H9 (cell line): ENCODE data around the gene GTF3C1. TPM values are rescaled to one million over a fixed set of nuclear protein-coding genes. Genes with fewer than 3 reads are reported as not detected.

Experiments used
- DNase-seq: peaks from one replicate; pipeline ENCODE4 v3.0.0-alpha.2; 2017
- H2AFZ ChIP-seq: one replicate; pipeline ENCODE4 v1.6.1; 2013; ENCODE audit warnings: mild to moderate bottlenecking, low read length, control low read depth, moderate library complexity
- H2AK5ac ChIP-seq: 2 replicates; pipeline ENCODE4 v1.6.1; 2013; ENCODE audit warnings: low read length, control low read depth, mixed read lengths; ENCODE audit not compliant: insufficient read length
- H2BK120ac ChIP-seq: one replicate; pipeline ENCODE4 v1.6.1; 2013; ENCODE audit warnings: low read depth, mild to moderate bottlenecking, low read length, control low read depth, inconsistent platforms; ENCODE audit not compliant: poor library complexity, severe bottlenecking
- H2BK12ac ChIP-seq: 2 replicates; pipeline ENCODE4 v1.6.1; 2013; ENCODE audit warnings: low read length, control low read depth, mixed read lengths, low read depth; ENCODE audit not compliant: insufficient read length
- H2BK15ac ChIP-seq: 2 replicates; pipeline ENCODE4 v1.6.1; 2013; ENCODE audit warnings: low read depth, low read length, control low read depth
- H2BK20ac ChIP-seq: one replicate; pipeline ENCODE4 v1.6.1; 2013; ENCODE audit warnings: low read depth, mild to moderate bottlenecking, low read length, control low read depth, inconsistent platforms; ENCODE audit not compliant: poor library complexity, severe bottlenecking
- H2BK5ac ChIP-seq: 2 replicates; pipeline ENCODE4 v1.6.1; 2013; ENCODE audit warnings: low read length, control low read depth, mixed read lengths; ENCODE audit not compliant: insufficient read length
- H3K14ac ChIP-seq: 2 replicates; pipeline ENCODE4 v1.6.1; 2013; ENCODE audit warnings: low read length, control low read depth; ENCODE audit not compliant: insufficient read depth
- H3K18ac ChIP-seq: 2 replicates; pipeline ENCODE4 v1.6.1; 2013; ENCODE audit warnings: low read depth, mild to moderate bottlenecking, mixed read lengths, low read length, control low read depth; ENCODE audit not compliant: insufficient read length
- H3K23ac ChIP-seq: 2 replicates; pipeline ENCODE4 v1.6.1; 2013; ENCODE audit warnings: low read length, control low read depth, mixed read lengths, low read depth; ENCODE audit not compliant: insufficient read length
- H3K23me2 ChIP-seq: 2 replicates; pipeline ENCODE4 v1.6.1; 2013; ENCODE audit warnings: low read depth, mild to moderate bottlenecking, mixed read lengths, low read length, control low read depth; ENCODE audit not compliant: insufficient read length, poor library complexity, severe bottlenecking
- H3K27ac ChIP-seq: 2 replicates; pipeline ENCODE4 v1.5.1; 2013; ENCODE audit warnings: low read length, control low read depth, mixed read lengths, low read depth; ENCODE audit not compliant: insufficient read length
- H3K27me3 ChIP-seq: 2 replicates; pipeline ENCODE4 v1.6.1; 2013; ENCODE audit warnings: low read length, control low read depth, inconsistent platforms; ENCODE audit not compliant: insufficient read depth
- H3K4ac ChIP-seq: 2 replicates; pipeline ENCODE4 v1.6.1; 2013; ENCODE audit warnings: low read depth, mild to moderate bottlenecking, control low read depth, inconsistent platforms, low read length, moderate library complexity
- H3K4me1 ChIP-seq: 2 replicates; pipeline ENCODE4 v1.6.1; 2013; ENCODE audit warnings: low read length, control low read depth, inconsistent platforms; ENCODE audit not compliant: insufficient read depth
- H3K4me2 ChIP-seq: 2 replicates; pipeline ENCODE4 v1.6.1; 2013; ENCODE audit warnings: low read length, control low read depth, mixed read lengths; ENCODE audit not compliant: insufficient read length, insufficient read depth
- H3K56ac ChIP-seq: 2 replicates; pipeline ENCODE4 v1.6.1; 2013; ENCODE audit warnings: low read depth, mild to moderate bottlenecking, mixed read lengths, low read length, control low read depth; ENCODE audit not compliant: insufficient read length
- H3K79me1 ChIP-seq: 2 replicates; pipeline ENCODE4 v1.6.1; 2013; ENCODE audit warnings: low read depth, mild to moderate bottlenecking, moderate library complexity, low read length, control low read depth, inconsistent platforms; ENCODE audit not compliant: insufficient read depth, poor library complexity, severe bottlenecking
- H3K79me2 ChIP-seq: 2 replicates; pipeline ENCODE4 v1.6.1; 2013; ENCODE audit warnings: low read length, control low read depth, inconsistent platforms; ENCODE audit not compliant: insufficient read depth
- H3K9ac ChIP-seq: 2 replicates; pipeline ENCODE4 v1.6.1; 2013; ENCODE audit warnings: low read length, control low read depth, mixed read lengths; ENCODE audit not compliant: insufficient read length; ENCODE audit errors: extremely low read depth
- H3K9me3 ChIP-seq: one replicate; pipeline ENCODE4 v1.6.1; 2013; ENCODE audit warnings: low read depth, low read length, inconsistent platforms; ENCODE audit not compliant: control insufficient read depth
- H3T11ph ChIP-seq: one replicate; pipeline ENCODE4 v1.6.1; 2013; ENCODE audit warnings: mild to moderate bottlenecking, low read length, control low read depth, inconsistent platforms
- H4K20me1 ChIP-seq: one replicate; pipeline ENCODE4 v1.6.1; 2013; ENCODE audit not compliant: control insufficient read depth, insufficient read length, insufficient read depth
- H4K5ac ChIP-seq: 2 replicates; pipeline ENCODE4 v1.6.1; 2013; ENCODE audit warnings: low read depth, mild to moderate bottlenecking, mixed read lengths, low read length, control low read depth; ENCODE audit not compliant: insufficient read length
- H4K8ac ChIP-seq: replicated peaks from 2 replicates; pipeline ENCODE4 v1.6.1; 2013; ENCODE audit warnings: low read length, control low read depth, mixed read lengths, low read depth; ENCODE audit not compliant: insufficient read length
- H4K91ac ChIP-seq: 2 replicates; pipeline ENCODE4 v1.6.1; 2013; ENCODE audit warnings: low read depth, mild to moderate bottlenecking, moderate library complexity, mixed read lengths, low read length, control low read depth; ENCODE audit not compliant: insufficient read length
- H3K27ac Mint-ChIP-seq, 3 experiments: 2 replicates in 2 of 3; 3 replicates in 1 of 3; pipeline ENCODE4 v1.8.0; 2020 to 2021; ENCODE audit warnings: mixed read lengths in 3 of 3, mild to moderate bottlenecking in 1 of 3, moderate library complexity in 1 of 3
- H3K27me3 Mint-ChIP-seq: 2 replicates; pipeline ENCODE4 v1.8.0; 2021; ENCODE audit warnings: low read depth, mild to moderate bottlenecking, moderate library complexity, mixed read lengths
- H3K36me3 Mint-ChIP-seq, 3 experiments: 2 replicates in 2 of 3; 3 replicates in 1 of 3; pipeline ENCODE4 v1.8.0; 2020 to 2021; ENCODE audit warnings: low read depth in 3 of 3, mixed read lengths in 3 of 3; ENCODE audit not compliant: insufficient read depth in 1 of 3
- H3K4me1 Mint-ChIP-seq, 2 experiments: 2 replicates each; pipeline ENCODE4 v1.8.0; 2020; ENCODE audit warnings: mixed read lengths in 2 of 2
- H3K4me3 Mint-ChIP-seq, 2 experiments: 2 replicates in 1 of 2; 3 replicates in 1 of 2; pipeline ENCODE4 v1.8.0; 2020 to 2021; ENCODE audit warnings: mild to moderate bottlenecking in 2 of 2, mixed read lengths in 2 of 2, moderate library complexity in 1 of 2
- H3K9me3 Mint-ChIP-seq, 2 experiments: 2 replicates in 1 of 2; 3 replicates in 1 of 2; pipeline ENCODE4 v1.8.0; 2020; ENCODE audit warnings: mild to moderate bottlenecking in 2 of 2, mixed read lengths in 2 of 2, moderate library complexity in 1 of 2
- CTCF ChIP-seq: fragments of 200-600 bp; sonication (generic); conservative IDR thresholded peaks from 3 replicates; pipeline ENCODE4 v1.8.0; 2021; ENCODE audit warnings: antibody characterized with exemption, mild to moderate bottlenecking
- WGBS: extraction: QIAGEN DNeasy Blood & Tissue Kit; methylation state at CpG from one replicate; pipeline ENCODE4 v1.1.7; 2013; ENCODE audit warnings: missing lambda C conversion rate, low lambda C conversion rate, mixed read lengths; ENCODE audit not compliant: insufficient read length; ENCODE audit errors: extremely low coverage; 5-methylcytosine and 5-hydroxymethylcytosine counted together
- total RNA-seq: library from RNA; stranded (reverse); gene quantifications from 2 replicates; pipeline ENCODE4 v1.2.1, GENCODE V29; 2021

The GTF3C1 gene
- total RNA-seq, 1 experiment from 2014 or later, result 113 TPM

- DNase-seq, result no peak
- H3K36me3 Mint-ChIP-seq, result peaks cover 59 to 90% (median 90%) of the 10 kb centered on the region in 3 experiments
- H3K27ac ChIP-seq, result no peak overlapping the region
- no peaks in the 10 kb centered on the region for H3K23me2 ChIP-seq
- H2BK20ac ChIP-seq, result no peak overlapping the region
- H3K27me3 ChIP-seq, result no peaks in the 10 kb centered on the region
- no peak overlapping the region for H3K14ac ChIP-seq
- H3K4ac ChIP-seq, result no peak overlapping the region
- H3K4me1 Mint-ChIP-seq, result no peaks in the 10 kb centered on the region
- no peak overlapping the region for H4K5ac ChIP-seq
- TF ChIP-seq CTCF, result no peak
- no peaks in the 10 kb centered on the region for H3K9me3 Mint-ChIP-seq
- H2AK5ac ChIP-seq, result no peak overlapping the region
- no peak overlapping the region for H2BK5ac ChIP-seq
- H3K9ac ChIP-seq, result no peak overlapping the region
- no peaks in the 10 kb centered on the region for H3K79me2 ChIP-seq
- H3T11ph ChIP-seq, result no peak overlapping the region
- H3K23ac ChIP-seq, result no peak overlapping the region
- H3K4me1 ChIP-seq, result no peaks in the 10 kb centered on the region
- no peaks in the 10 kb centered on the region for H3K27me3 Mint-ChIP-seq
- H2BK15ac ChIP-seq, result no peak overlapping the region
- H3K9me3 ChIP-seq, result no peaks in the 10 kb centered on the region
- H4K91ac ChIP-seq, result no peak overlapping the region
- H2AFZ ChIP-seq, result no peak overlapping the region
- H2BK120ac ChIP-seq, result no peak overlapping the region
- H3K56ac ChIP-seq, result no peak overlapping the region
- H3K27ac Mint-ChIP-seq, result no peak overlapping the region; a peak in 1 of 7 replicates
- no peak overlapping the region for H3K4me3 Mint-ChIP-seq
- no peaks in the 10 kb centered on the region for H3K79me1 ChIP-seq
- WGBS, result no CpG with 5 or more reads among the region's 9 CpGs
- no peak overlapping the region for H2BK12ac ChIP-seq
- no peak overlapping the region for H4K8ac ChIP-seq
- no peak overlapping the region for H3K18ac ChIP-seq
- H4K20me1 ChIP-seq, result no peaks in the 10 kb centered on the region
- H3K4me2 ChIP-seq, result no peak overlapping the region
Measured at GRCh38 chr16:27508476-27508875, 41.2 kb downstream of the GTF3C1 start.
